Amniotic stem cell (primary cell): ENCODE measurements around the gene XCL2.

Experiments
- DNase-seq: peaks from one replicate; lab custom pipeline; 2025; lab: John Stamatoyannopoulos, UW

The XCL2 gene

DNA sequence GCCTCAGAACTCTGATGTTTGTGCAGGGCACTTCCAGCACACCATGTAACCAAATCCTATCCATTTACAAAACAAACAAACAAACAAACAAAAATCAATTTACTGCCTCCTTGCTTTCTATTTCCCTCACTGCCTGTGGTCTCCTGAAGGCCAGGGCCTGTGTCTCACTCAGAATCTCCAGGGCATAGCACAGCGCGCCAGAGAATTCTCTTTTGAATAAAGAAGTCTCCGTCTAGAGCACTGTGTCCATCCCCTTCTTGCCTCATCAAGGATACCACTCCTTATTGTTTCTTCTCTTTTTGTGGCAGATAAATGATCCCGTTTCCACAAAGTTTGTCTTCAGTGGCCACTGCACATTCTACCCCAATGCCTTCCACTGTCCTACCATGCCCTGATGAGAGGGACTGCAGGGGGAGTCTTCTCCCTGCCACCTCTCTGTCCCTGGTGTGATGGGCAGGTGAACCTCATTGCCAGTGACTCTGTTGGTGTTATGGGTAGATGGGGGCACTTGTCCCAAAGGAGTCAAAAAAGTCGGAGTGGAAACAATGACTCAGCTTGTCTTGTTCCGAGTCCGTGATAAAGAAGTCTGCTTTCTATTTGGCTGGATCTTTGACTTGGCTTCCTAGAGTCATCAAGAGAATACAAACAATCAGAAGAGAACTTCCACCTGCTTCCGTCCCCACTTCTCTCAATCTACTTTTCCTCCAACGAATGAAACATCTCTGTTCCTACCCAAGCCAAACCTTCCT lies 30.0 kb downstream of the XCL2 start:
- no peak for DNase-seq

- no peak for DNase-seq
Observed at GRCh38 chr1:168512864-168513595, 30.8 kb downstream of the XCL2 start.

DNA sequence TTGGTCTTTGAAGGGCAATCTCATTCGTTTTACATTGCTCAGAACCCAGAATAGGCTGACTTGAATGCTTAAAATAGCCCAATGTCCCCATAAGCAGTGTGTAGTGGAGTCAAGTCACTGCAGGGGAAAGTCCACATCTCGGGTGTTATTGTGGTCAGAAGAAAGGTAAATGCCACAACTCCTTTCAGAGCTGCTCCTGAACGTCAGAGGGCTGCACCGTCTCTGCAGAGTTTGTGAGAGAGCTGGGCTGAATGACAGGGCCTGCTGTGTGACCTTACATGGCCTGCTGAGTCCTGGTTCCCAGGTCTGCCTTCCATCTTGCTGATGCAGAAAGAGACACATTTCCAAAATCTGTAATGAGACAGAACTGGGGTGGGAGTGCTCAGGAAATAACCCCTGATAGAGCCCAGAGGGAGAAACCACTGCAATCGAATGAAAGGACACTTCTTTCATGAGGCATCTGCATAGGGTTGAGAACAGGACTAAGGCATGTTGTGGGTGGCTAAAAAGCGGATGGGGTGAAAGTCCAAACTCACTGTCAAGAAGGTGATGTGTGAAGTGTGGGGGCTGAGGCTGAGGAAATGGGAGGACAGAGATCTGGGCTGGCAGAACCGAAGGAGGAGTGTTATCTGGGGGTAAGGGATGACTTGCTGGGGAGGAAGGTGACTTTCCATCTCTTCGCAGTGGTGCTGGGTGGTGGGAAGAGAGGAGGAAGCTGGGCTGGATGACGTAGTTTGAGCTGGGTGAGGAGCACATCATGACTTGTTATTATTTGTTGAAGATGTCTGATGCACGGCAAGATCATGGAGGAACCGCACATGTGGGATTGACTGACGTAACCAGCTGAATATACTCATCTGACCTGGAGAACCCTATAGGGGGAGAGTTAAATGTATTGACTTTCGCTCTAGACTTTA lies 33.7 kb downstream of the XCL2 start:
- DNase-seq: no peak

DNA sequence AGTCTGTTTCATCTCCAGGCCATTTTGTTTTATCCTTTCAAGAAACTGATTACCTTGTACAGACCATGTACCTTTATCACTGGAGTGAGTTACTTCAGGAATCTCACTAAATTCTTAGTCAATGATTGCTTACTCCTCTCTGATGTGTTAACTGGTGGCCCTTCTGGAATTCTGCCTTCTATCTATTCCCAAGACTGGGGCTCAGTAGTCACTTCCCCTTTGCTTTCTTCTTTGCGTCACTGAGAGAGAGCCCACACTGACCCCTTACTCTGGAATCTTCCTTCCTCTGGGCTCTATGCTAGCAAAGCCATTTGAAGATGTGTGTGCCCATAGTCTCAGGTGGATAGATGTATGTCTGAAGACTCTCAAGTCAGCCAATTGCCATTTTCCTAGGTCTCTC lies 34.6 kb downstream of the XCL2 start:
- no peak for DNase-seq

GRCh38 chr1:168507828-168508227 lies 36.0 kb downstream of the XCL2 start:
- DNase-seq: no peak

GRCh38 chr1:168507231-168507630 lies 36.6 kb downstream of the XCL2 start:
- DNase-seq: no peak

DNA sequence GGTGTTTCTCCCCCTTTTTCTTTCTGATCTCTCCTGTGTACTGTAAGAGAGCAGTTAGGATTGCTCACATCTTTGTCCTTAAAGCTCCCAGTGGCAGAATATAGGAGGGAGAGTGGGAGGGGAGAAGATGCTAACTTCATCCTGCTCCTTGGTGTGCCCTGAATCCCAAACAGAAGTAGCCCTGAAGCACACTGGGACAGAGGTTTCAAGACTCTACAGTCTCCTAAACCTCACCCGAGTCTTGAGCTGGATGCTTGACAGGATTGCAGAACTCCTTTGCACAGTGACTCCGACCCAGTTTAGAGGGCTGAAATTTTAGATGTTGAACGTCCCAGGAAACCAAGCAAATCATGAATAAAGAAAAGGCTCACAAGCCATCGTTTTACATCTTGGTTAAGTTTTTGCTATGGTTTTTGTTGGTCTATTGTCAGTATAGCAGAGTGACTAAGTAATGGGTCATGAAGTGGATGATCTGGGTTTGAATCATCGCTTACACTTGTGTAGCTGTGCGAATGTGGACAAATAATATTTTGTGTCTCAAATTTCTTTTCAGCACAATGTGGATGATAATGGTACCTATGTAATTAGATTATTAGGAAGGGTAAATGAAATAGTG lies 37.5 kb downstream of the XCL2 start:
- no peak for DNase-seq

DNA sequence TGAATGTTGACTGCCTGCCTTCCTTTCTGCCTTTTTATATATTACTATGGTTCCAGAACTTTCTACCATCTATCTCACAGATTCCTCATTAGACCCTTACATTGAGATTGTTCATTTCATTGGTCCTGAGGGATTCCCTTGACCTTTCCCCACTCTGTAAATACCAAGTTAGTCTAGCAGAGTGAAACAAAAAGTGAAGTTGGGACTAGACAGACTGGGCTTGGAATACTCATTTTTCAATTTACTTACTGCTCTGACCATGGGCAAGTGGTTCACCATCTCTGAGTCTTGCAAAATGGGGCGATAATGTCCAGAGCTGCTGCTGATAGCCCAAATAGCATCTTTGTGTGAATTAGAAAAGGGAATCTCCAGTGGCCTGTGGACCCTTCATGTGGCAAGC lies 38.8 kb downstream of the XCL2 start:
- DNase-seq: no peak

- no peak for DNase-seq
Observed at GRCh38 chr1:168504064-168504837, 39.5 kb downstream of the XCL2 start.

DNA sequence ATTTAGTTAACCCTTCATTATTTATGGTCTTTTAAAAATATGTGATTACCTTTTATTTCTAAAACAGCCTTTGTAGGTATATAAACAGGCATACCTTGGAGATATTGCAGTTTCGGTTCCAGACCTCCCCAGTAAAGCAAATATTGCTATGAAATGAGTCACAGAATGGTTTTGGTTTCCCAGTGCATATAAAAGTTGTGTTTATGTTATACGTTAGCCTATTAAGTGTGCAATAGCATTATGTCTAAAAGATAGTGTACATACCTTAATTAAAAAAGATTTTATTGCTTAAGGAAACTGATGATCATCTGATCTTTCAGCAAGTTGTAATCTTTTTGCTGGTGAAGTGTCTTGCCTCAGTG lies 44.1 kb downstream of the XCL2 start:
- DNase-seq: no peak

GRCh38 chr1:168498956-168499687 lies 44.7 kb downstream of the XCL2 start:
- DNase-seq: no peak

- DNase-seq: no peak
Observed at GRCh38 chr1:168498159-168498631, 45.6 kb downstream of the XCL2 start.

GRCh38 chr1:168497376-168497950 lies 46.3 kb downstream of the XCL2 start:
- no peak for DNase-seq

DNA sequence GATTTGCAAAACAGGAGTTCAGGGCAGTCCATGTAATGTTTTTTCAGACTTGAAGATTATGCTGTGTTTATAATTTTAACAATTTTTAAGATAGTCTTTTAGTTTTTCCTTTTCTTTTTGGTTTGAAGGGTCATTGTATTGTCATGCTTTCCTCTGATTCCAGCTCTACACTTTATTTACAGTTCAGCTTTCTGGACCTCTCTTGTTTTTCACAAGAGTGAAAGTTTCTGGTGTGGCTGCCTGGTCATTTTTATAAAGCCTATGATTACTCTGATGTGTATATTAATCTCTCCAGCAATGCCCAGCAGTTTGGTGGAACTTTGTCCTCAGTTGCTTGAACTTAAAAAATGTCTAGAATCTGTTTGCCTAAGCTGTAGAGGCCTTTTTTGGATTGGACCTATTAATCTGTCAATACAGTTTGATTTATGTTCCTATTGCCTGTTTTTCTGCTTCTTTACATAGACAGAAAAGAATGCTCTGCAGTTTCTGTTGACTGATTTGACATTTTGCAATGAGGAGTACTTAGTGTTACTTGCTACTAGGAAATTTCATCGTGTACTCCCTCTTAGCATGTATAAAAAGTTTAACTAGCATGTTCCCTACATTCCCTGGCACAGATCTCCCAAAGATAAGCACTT lies 52.2 kb downstream of the XCL2 start:
- no peak for DNase-seq
